SJSA1 (cell line): ENCODE measurements around the gene KPNA6. TPM values are rescaled to one million over a fixed set of nuclear protein-coding genes. Genes with fewer than 3 reads are reported as not detected.
A peak's percentile ranks its signal among the peaks of the same experiment; 100 is the strongest.
"Not testable (repeated sequence)": the region's sequence is repeated elsewhere in the genome, so short reads cannot be mapped to it uniquely, and the experiment has no call there.

Experiments used
- DNase-seq, 2 experiments: peaks; one replicate each; pipeline ENCODE4 v3.0.0-alpha.2; 2015 to 2020; ENCODE audit warnings: low spot score in 2 of 2, low read depth in 1 of 2
- H3K27ac ChIP-seq: fragments of 250-450 bp; sonication (Bioruptor Pico); 2 replicates; pipeline ENCODE4 v1.5.1; 2020; ENCODE audit warnings: mild to moderate bottlenecking, moderate library complexity
- H3K27me3 ChIP-seq: fragments of 250-450 bp; sonication (Bioruptor Pico); replicated peaks from 2 replicates; pipeline ENCODE4 v1.5.1; 2020; ENCODE audit warnings: mild to moderate bottlenecking, moderate library complexity
- H3K36me3 ChIP-seq: fragments of 250-450 bp; sonication (Bioruptor Pico); 2 replicates; pipeline ENCODE4 v1.5.1; 2020; ENCODE audit warnings: mild to moderate bottlenecking
- H3K4me1 ChIP-seq: fragments of 250-450 bp; sonication (Bioruptor Pico); replicated peaks from 2 replicates; pipeline ENCODE4 v1.6.1; 2021; ENCODE audit warnings: mild to moderate bottlenecking
- H3K4me3 ChIP-seq: fragments of 250-450 bp; sonication (Bioruptor Pico); 2 replicates; pipeline ENCODE4 v1.5.1; 2020; ENCODE audit warnings: mild to moderate bottlenecking
- H3K9me3 ChIP-seq: fragments of 250-450 bp; sonication (Bioruptor Pico); replicated peaks from 2 replicates; pipeline ENCODE4 v1.5.1; 2020; ENCODE audit warnings: mild to moderate bottlenecking
- total RNA-seq: library from RNA; depleted of rRNA; stranded (reverse); fragments of >200 nt; shearing (Covaris generic); gene quantifications from 2 replicates; pipeline ENCODE4 v1.2.3, GENCODE V29; 2014

Gene KPNA6
- total RNA-seq, 1 experiment from 2014 or later, result 54.4 TPM

DNA sequence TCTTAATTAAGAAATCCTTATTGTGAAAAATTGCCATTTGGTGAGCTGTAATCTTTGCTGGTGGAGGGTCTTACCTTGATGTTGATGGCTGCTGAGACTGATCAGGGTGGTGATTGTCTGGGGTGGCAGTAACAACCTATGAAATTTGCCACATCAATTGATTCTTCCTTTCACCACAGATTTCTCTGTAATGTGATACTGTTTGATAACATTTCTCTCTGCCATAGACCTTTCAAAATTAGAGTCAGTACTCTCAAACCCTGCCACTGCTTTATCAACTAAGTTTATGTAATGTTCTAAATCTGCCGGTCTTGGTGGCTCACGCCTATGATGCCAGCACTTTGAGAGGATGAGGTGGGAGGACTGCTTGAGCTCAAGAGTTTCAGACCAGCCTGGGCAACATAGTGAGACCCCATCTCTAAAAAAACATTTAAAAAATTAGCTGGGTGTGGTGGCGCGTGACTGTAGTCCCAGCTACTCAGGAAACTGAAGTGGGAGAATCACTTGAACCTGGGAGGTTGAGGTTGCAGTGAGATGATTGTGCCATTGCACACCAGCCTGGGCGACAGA lies 5.0 kb downstream of the KPNA6 start:
- DNase-seq, result no peak
- Histone ChIP-seq H3K4me3 (no peak overlapping the region), H3K36me3 (peaks cover 44% of the 10 kb centered on the region), H3K27me3 (no peaks in the 10 kb centered on the region), H3K27ac (no peak overlapping the region), H3K9me3 (no peaks in the 10 kb centered on the region), H3K4me1 (peaks cover 26% of the 10 kb centered on the region)

- H3K4me3 ChIP-seq, DNase-seq, H3K27me3 ChIP-seq, H3K9me3 ChIP-seq, H3K27ac ChIP-seq: not testable (repeated sequence)
- Histone ChIP-seq H3K4me1 (peaks cover 26% of the 10 kb centered on the region), H3K36me3 (peaks cover 39% of the 10 kb centered on the region)
These were observed 5.6 kb downstream of the KPNA6 start for GRCh38 chr1:32113436-32113835.

- peaks cover 19% of the 10 kb centered on the region for H3K4me1 ChIP-seq
- no peak overlapping the region for H3K4me3 ChIP-seq
These were observed 6.6 kb downstream of the KPNA6 start for GRCh38 chr1:32114420-32114819.

GRCh38 chr1:32115496-32115895 lies 7.6 kb downstream of the KPNA6 start:
- Histone ChIP-seq H3K27me3 (no peaks in the 10 kb centered on the region), H3K36me3 (peaks cover 34% of the 10 kb centered on the region), H3K27ac (no peak overlapping the region), H3K9me3 (no peaks in the 10 kb centered on the region), H3K4me3 (no peak overlapping the region), H3K4me1 (peaks cover 16% of the 10 kb centered on the region)
- DNase-seq, result no peak

More at GRCh38 chr1:32114420-32114819, 6.6 kb downstream of the KPNA6 start:
- Histone ChIP-seq H3K36me3 (peaks cover 39% of the 10 kb centered on the region), H3K27ac (no peak overlapping the region), H3K27me3 (no peaks in the 10 kb centered on the region), H3K9me3 (no peaks in the 10 kb centered on the region)
- DNase-seq, result no peak

DNA sequence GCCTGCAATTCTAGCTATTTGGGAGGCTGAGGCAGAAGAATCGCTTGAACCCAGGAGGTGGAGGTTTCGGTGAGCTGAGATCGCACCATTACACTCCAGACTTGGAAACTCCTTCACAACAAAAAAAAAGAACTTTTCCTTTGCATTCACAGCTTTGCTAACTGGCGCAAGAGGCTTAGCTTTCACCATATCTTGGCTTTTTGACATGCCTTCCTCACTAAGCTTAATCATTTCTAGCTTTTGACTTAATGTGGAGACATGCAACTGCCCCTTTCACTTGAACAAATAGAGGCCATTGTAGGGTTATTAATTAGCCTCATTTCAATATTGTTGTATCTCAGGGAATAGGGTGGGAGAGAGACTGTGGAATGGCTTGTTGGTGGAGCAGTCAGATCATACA lies 8.7 kb downstream of the KPNA6 start:
- Histone ChIP-seq H3K27ac (no peak overlapping the region; the same call in 1 of the 2 replicates), H3K27me3 (no peaks in the 10 kb centered on the region), H3K36me3 (peaks cover 26% of the 10 kb centered on the region), H3K4me1 (peaks cover 16% of the 10 kb centered on the region), H3K9me3 (no peaks in the 10 kb centered on the region), H3K4me3 (no peak overlapping the region)
- DNase-seq, result no peak

DNA sequence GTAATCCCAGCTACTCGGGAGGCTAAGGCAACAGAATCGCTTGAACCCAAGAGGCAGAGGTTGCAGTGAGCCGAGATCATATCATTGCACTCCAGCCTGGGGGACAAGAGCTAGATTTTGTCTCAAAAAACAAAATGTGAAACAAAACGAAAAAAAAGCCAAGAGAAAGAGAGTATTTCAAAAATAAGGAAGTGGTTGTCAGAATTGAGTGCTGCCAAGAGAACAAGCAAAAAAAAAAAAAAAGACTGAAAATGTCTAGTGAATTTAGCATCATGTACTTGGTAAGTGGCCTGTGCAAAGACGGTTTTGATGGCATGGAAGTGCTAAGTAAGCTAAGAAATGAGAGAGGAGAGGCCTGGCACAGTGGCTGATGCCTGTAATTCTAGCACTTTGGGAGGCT lies 14.3 kb downstream of the KPNA6 start:
- Histone ChIP-seq H3K4me1 (no peaks in the 10 kb centered on the region), H3K9me3 (no peaks in the 10 kb centered on the region), H3K4me3 (no peak overlapping the region), H3K36me3 (peaks cover 2% of the 10 kb centered on the region; the same call in 1 of the 2 replicates), H3K27me3 (no peaks in the 10 kb centered on the region), H3K27ac (no peak overlapping the region)
- no peak for DNase-seq

DNA sequence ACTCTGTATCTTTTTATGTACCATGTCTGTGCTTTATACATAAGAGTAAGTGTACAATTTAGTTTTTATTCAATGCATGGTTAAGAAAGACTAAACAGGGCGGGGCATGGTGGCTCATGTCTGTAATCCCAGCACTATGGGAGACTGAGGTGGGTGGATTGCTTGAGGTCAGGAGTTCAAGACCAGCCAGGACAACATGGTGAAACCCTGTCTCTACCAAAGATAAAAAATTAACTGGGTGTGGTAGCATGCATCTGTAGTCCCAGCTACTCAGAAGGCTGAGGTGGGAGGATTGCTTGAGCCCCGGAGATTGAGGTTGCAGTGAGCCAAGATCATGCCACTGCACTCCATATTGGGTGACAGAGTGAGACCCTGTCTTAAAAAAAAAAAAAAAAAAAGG lies 15.5 kb downstream of the KPNA6 start:
- DNase-seq, H3K9me3 ChIP-seq, H3K36me3 ChIP-seq, H3K4me1 ChIP-seq, H3K27ac ChIP-seq, H3K27me3 ChIP-seq, H3K4me3 ChIP-seq: not testable (repeated sequence)

- H3K27me3 ChIP-seq, result no peaks in the 10 kb centered on the region
- no peaks in the 10 kb centered on the region for H3K9me3 ChIP-seq
- H3K27ac ChIP-seq, result no peak overlapping the region
- no peaks in the 10 kb centered on the region for H3K4me1 ChIP-seq
- DNase-seq, result no peak
- H3K36me3 ChIP-seq, result peaks cover 6% of the 10 kb centered on the region
- no peak overlapping the region for H3K4me3 ChIP-seq
These were observed 17.5 kb downstream of the KPNA6 start for GRCh38 chr1:32125313-32125712.

DNA sequence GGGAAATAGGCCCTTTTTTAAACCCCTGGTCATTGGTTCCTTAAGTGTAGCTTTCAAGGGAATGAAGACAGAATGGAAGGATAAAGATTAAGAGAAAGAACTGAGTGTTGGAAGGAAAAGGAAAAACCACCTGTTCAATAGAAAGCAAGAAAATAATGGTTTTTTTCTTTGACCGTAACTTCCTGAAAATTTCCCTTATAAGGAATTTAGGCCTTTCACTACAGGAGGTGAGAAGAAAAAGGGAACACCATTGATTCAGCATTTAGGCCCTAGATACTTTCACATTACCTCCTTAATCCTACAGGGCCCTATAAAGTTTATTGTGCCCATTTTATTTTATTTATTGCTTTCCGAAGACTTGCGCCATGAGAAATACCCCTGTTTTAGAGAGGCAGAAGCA lies 18.9 kb downstream of the KPNA6 start:
- peaks cover 6% of the 10 kb centered on the region for H3K36me3 ChIP-seq
- H3K27me3 ChIP-seq, result no peaks in the 10 kb centered on the region
- H3K9me3 ChIP-seq, result no peaks in the 10 kb centered on the region
- H3K27ac ChIP-seq, result no peak overlapping the region
- H3K4me1 ChIP-seq, result no peaks in the 10 kb centered on the region
- DNase-seq, result no peak
- H3K4me3 ChIP-seq, result no peak overlapping the region

- DNase-seq, result no peak
- H3K27me3 ChIP-seq, result no peaks in the 10 kb centered on the region
- H3K4me3 ChIP-seq, result no peak overlapping the region
- H3K4me1 ChIP-seq, result peaks cover 6% of the 10 kb centered on the region; the same call in 1 of the 2 replicates
- no peaks in the 10 kb centered on the region for H3K9me3 ChIP-seq
- H3K27ac ChIP-seq, result no peak overlapping the region
- H3K36me3 ChIP-seq, result peaks cover 6% of the 10 kb centered on the region
These were observed 19.7 kb downstream of the KPNA6 start for GRCh38 chr1:32127409-32128198.

DNA sequence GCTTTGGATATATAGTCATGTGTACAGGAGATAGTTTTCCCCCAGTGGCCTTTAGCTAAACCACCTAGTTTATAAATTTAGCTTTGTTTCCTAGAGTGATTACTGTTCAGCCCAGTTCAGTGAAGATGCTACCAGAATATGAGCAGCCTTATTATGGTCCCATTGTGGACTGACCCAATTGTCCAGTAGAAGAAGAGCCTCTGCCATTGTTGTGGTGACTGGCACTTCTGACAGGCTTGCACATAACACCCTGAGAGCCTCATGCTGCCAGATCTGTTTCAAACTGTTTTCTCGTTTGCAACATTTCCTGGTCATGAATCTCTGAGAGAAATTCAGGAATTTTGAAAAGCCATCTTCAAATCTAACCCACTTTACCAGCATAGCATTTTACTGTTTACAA lies 20.6 kb downstream of the KPNA6 start:
- Histone ChIP-seq H3K9me3 (no peaks in the 10 kb centered on the region), H3K27me3 (no peaks in the 10 kb centered on the region), H3K4me1 (peaks cover 13% of the 10 kb centered on the region), H3K36me3 (peaks cover 6% of the 10 kb centered on the region), H3K4me3 (no peak overlapping the region), H3K27ac (no peak overlapping the region)
- DNase-seq, result no peak

DNA sequence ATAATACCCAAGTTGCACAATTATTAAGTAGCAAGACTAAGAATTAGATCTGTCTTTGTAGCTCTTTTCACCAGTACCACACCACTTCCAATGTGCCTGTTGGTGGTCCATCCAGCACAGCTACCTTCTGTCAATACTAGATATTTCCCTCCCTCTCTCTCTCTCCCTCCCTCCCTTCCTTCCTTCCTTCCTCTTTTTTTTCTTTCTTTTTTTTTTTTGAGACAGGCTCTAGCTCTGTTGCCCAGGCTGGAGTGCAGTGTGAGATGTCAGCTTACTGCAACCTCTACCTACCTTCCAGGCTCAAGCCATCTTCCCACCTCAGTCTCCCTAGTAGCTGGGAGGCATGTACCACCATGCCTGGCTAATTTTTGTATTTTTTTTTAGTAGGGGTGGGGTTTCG lies 21.1 kb downstream of the KPNA6 start:
- Histone ChIP-seq H3K36me3 (peaks cover 6% of the 10 kb centered on the region), H3K27ac (no peak overlapping the region), H3K27me3 (no peaks in the 10 kb centered on the region), H3K4me1 (peaks cover 17% of the 10 kb centered on the region), H3K9me3 (no peaks in the 10 kb centered on the region), H3K4me3 (no peak overlapping the region)
- DNase-seq, result no peak

DNA sequence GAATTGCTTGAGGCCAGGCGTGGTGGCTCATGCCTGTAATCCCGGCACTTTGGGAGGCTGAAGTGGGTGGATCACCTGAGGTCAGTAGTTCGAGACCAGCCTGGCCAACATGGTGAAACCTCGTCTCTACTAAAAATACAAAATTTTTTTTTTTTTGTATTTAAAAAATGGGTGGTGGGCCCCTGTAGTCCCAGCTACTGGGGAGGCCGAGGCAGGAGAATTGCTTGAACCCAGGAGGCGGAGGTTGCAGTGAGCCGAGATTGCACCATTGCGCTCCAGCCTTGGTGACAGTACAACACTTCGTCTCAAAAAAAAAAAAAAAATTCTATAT lies 26.1 kb downstream of the KPNA6 start:
- not testable (repeated sequence) for H3K9me3 ChIP-seq, DNase-seq, H3K36me3 ChIP-seq, H3K27me3 ChIP-seq, H3K4me3 ChIP-seq
- Histone ChIP-seq H3K4me1 (peaks cover 24% of the 10 kb centered on the region), H3K27ac (peak overlapping the region; percentile 58)

GRCh38 chr1:32137111-32137510 lies 29.3 kb downstream of the KPNA6 start:
- H3K4me1 ChIP-seq, result peaks cover 27% of the 10 kb centered on the region
- no peaks in the 10 kb centered on the region; the same call in 1 of the 2 replicates for H3K36me3 ChIP-seq
- no peak overlapping the region for H3K27ac ChIP-seq
- no peaks in the 10 kb centered on the region for H3K27me3 ChIP-seq
- DNase-seq, result no peak
- no peak overlapping the region for H3K4me3 ChIP-seq
- no peaks in the 10 kb centered on the region for H3K9me3 ChIP-seq
